ENCODE results near the gene PAM.

PAM gene

DNA sequence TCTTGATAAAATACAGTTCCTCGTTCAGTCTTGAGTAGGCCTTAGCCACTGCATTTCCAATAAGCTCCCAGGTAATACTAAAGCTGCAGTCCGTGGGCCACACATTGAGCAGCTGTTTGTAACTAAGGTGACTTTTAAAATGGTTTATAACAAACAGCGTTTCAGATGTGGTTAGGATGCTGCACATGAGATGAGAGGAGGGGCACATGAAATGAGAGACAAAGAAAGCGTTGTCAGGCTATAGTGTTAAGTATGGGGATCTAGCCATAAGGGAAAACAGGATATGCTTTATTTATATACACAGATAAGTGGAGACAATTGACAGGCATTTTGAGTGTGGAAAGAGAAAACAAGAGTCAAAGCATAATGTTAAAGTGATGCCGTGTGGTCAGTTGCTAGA lies 89.9 kb downstream of the PAM start:
- Histone ChIP-seq H2AFZ (ENCODE audit: low read depth, low read length) (no peak overlapping the region), H3K4me3 (ENCODE audit: low read length) (no peak overlapping the region), H3K9me3 (ENCODE audit: low read length) (no peaks in the 10 kb centered on the region), H3K4me1 (ENCODE audit: insufficient read depth, low read length) (no peaks in the 10 kb centered on the region), H3K36me3 (ENCODE audit: insufficient read depth, low read length) (no peaks in the 10 kb centered on the region), H3K27me3 (ENCODE audit: insufficient read depth, low read length) (no peaks in the 10 kb centered on the region)

DNA sequence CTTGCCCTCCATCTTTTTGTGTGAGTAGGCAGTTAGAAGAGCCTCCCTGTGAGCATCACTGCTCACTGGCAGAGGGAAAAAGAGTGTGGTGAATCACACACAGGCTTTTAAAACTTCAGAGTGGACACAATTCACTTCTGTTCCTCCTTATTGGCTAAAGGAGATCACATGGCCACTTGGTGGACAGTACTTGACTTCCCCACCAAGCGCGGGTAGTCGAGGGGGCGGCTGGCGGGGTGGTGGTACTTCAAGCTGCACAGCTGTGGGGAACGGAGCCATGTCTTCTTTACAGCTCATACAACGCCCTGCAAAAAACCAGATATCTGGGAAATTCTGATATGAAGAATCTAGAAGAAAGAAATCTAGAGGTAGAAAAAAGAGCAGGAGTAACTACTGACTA lies 95.4 kb downstream of the PAM start:
- H2AFZ ChIP-seq (ENCODE audit: low read depth, low read length): no peak overlapping the region
- no peaks in the 10 kb centered on the region for H3K36me3 ChIP-seq (ENCODE audit: insufficient read depth, low read length)
- no peaks in the 10 kb centered on the region for H3K9me3 ChIP-seq (ENCODE audit: low read length)
- no peak overlapping the region for H3K4me3 ChIP-seq (ENCODE audit: low read length)
- H3K27me3 ChIP-seq (ENCODE audit: insufficient read depth, low read length): no peaks in the 10 kb centered on the region
- no peaks in the 10 kb centered on the region for H3K4me1 ChIP-seq (ENCODE audit: insufficient read depth, low read length)

DNA sequence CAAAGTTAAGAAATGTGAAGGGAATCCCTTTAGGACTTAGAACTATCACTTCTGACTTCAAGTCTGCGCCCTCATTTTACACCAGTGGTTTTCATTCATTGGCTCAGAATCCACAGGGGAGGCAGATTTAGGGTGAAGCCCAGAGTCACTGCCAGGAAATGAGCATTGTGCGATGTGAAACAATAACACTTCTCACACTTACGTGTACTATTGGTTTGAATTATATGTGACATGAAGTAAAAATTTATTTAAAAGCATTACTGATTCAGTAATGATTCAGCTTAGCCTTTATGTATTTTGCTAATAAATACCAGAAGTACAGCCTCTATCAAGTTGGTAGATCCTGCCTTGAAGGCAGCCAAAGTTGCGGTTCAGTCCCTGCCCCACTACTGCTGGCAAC lies 98.6 kb downstream of the PAM start:
- H3K36me3 ChIP-seq (ENCODE audit: insufficient read depth, low read length): no peaks in the 10 kb centered on the region
- no peaks in the 10 kb centered on the region for H3K9me3 ChIP-seq (ENCODE audit: low read length)
- H3K4me1 ChIP-seq (ENCODE audit: insufficient read depth, low read length): no peaks in the 10 kb centered on the region
- no peak overlapping the region for H3K4me3 ChIP-seq (ENCODE audit: low read length)
- H3K27me3 ChIP-seq (ENCODE audit: insufficient read depth, low read length): no peaks in the 10 kb centered on the region
- H2AFZ ChIP-seq (ENCODE audit: low read depth, low read length): no peak overlapping the region

DNA sequence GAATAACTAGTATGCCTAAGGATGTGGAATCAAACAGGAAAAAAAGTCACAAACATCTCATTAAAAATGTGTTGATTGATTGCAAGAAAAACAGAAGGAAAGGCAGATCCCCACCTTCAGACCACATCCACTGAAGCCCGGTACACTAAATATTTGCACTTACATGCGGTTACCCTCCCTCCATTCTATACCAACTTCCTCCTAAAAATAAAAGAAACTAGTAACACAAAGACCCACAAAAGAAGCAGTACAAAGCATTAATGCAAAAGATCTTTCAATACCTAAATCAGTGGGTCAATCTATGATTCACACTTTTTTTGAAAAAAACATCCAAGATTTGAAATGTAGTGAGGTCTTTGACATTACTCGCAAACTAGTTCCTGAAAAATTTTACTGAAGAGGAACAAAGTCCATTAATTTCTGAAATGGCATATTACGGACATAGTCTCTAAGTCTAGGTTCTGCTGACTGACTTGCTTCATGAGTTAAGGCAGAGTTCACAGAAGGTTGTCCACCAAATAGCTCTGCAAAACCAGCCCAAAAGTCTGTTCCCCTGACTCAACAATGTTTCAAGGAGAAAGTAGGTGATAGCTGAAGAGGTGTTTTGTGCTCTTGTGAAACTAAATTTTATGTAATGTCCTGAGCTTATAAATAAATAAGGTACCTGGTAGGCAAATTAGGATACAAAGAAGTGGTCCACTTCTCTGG lies 100.7 kb downstream of the PAM start:
- Histone ChIP-seq H2AFZ (ENCODE audit: low read depth, low read length) (no peak overlapping the region), H3K36me3 (ENCODE audit: insufficient read depth, low read length) (no peaks in the 10 kb centered on the region), H3K27me3 (ENCODE audit: insufficient read depth, low read length) (no peaks in the 10 kb centered on the region), H3K4me1 (ENCODE audit: insufficient read depth, low read length) (no peaks in the 10 kb centered on the region), H3K9me3 (ENCODE audit: low read length) (no peaks in the 10 kb centered on the region), H3K4me3 (ENCODE audit: low read length) (no peak overlapping the region)

DNA sequence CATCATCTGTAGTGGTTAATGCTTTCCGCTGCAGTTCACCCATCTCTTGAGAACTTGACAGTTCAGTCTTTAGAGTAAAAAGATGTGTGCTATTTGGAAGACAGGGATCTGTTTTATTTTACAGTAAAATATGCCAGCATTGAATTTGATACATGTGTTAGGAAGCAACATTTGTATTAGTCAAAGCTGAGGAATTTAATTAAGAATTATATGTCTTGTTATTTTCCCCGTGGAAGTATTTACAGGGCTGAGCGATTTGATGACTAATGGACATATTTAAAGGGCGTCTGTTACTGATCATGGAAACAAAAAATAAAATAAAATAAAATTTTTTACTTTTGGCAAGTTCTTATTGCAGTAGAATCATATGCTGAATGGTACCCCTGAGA lies 101.3 kb downstream of the PAM start:
- Histone ChIP-seq H3K4me3 (ENCODE audit: low read length) (no peak overlapping the region), H3K36me3 (ENCODE audit: insufficient read depth, low read length) (no peaks in the 10 kb centered on the region), H2AFZ (ENCODE audit: low read depth, low read length) (no peak overlapping the region), H3K9me3 (ENCODE audit: low read length) (no peaks in the 10 kb centered on the region), H3K4me1 (ENCODE audit: insufficient read depth, low read length) (no peaks in the 10 kb centered on the region), H3K27me3 (ENCODE audit: insufficient read depth, low read length) (no peaks in the 10 kb centered on the region)

DNA sequence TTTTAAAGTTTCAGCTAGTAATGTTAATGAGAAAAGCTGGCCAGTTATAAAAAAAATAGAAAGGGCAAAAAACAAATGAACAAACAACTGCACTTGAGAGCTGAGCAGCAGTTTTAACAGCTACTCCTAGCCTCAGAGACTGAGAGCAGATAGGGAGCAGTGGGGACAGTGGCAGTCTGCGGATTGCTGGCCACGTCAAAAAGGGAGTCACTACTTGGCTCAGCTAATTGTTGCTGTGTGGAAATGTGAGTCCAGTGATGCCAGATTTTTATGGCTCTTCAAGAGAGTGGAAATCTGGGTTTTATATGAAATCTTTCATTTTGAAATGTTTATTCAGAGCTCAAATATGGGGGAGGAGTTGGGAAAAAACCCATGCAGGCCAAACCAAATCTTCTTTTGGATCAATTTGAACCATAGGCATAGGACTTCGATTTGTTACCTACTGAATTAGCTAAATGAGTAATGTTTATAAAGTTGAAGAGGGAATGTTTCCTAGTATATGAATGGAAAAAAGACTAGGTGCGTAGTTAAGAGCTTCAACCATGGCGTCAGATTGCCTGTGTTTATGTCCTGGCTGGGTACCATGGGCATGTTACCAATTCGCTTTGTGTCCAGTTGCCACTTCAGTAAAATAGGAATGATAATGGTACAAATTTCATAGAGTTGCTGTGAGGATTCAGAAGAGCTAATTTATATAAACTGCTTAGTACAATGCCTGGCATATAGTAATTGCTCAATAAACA lies 102.1 kb downstream of the PAM start:
- Histone ChIP-seq H3K4me1 (ENCODE audit: insufficient read depth, low read length) (no peaks in the 10 kb centered on the region), H3K4me3 (ENCODE audit: low read length) (no peak overlapping the region), H3K36me3 (ENCODE audit: insufficient read depth, low read length) (no peaks in the 10 kb centered on the region), H2AFZ (ENCODE audit: low read depth, low read length) (no peak overlapping the region), H3K9me3 (ENCODE audit: low read length) (no peaks in the 10 kb centered on the region), H3K27me3 (ENCODE audit: insufficient read depth, low read length) (no peaks in the 10 kb centered on the region)

DNA sequence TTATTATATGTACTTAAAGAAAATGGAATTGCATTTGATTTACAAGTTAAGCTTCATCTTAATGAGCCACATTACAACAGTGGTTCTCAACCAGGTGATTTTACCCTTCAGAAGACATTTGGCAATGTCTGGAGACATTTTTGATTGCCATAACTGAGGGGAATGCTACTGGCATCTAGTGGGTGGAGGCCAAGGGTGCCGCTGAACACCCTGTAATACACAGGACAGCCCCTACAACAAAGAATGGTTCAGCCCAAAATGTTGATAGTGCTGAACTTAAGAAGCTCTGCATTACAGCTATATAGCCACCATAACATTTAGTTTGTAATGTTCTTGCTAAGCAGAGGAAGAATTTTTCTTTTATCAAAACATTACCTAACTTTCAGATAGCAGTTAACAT lies 103.1 kb downstream of the PAM start:
- Histone ChIP-seq H3K36me3 (ENCODE audit: insufficient read depth, low read length) (no peaks in the 10 kb centered on the region), H3K9me3 (ENCODE audit: low read length) (no peaks in the 10 kb centered on the region), H2AFZ (ENCODE audit: low read depth, low read length) (no peak overlapping the region), H3K4me1 (ENCODE audit: insufficient read depth, low read length) (no peaks in the 10 kb centered on the region), H3K27me3 (ENCODE audit: insufficient read depth, low read length) (no peaks in the 10 kb centered on the region), H3K4me3 (ENCODE audit: low read length) (no peak overlapping the region)

DNA sequence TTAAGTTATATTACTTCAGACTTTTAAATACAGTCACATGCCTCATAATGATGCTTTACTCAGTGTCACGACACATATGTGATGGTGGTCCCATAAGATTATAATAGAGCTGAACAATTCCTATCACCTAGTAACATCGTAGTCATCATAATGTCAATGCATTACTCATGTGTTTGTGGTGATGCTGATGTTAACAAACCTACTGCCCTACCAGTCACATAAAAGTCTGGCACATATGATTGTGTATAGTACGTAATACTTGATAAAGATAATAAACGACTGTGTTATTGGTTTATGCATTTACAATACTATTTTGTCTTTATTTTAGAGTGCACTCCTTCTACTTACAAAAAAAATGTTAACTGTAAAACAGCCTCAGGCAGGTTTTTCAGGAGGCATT lies 103.7 kb downstream of the PAM start:
- no peak overlapping the region for H2AFZ ChIP-seq (ENCODE audit: low read depth, low read length)
- no peaks in the 10 kb centered on the region for H3K27me3 ChIP-seq (ENCODE audit: insufficient read depth, low read length)
- H3K4me1 ChIP-seq (ENCODE audit: insufficient read depth, low read length): no peaks in the 10 kb centered on the region
- no peaks in the 10 kb centered on the region for H3K9me3 ChIP-seq (ENCODE audit: low read length)
- no peak overlapping the region for H3K4me3 ChIP-seq (ENCODE audit: low read length)
- no peaks in the 10 kb centered on the region for H3K36me3 ChIP-seq (ENCODE audit: insufficient read depth, low read length)

DNA sequence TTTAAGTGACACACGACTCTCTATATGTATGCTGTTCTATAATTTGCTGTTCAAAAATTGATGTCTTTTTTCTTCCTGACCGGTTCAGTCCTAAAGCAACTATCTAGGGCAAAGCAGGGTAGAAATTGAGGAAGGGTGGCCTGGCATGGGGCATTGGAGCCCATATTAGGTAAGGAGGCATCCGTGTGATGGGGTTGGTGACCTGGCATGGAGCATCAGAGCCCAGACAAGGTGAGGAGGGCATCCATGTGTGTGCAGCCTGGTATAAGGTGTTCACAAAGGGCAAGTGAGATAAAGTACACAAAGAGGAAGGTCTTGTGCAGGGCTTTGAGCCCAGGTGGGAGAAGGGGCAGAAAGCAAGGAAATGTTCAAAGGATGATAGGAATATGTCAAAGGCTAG lies 104.9 kb downstream of the PAM start:
- no peak overlapping the region for H3K4me3 ChIP-seq (ENCODE audit: low read length)

DNA sequence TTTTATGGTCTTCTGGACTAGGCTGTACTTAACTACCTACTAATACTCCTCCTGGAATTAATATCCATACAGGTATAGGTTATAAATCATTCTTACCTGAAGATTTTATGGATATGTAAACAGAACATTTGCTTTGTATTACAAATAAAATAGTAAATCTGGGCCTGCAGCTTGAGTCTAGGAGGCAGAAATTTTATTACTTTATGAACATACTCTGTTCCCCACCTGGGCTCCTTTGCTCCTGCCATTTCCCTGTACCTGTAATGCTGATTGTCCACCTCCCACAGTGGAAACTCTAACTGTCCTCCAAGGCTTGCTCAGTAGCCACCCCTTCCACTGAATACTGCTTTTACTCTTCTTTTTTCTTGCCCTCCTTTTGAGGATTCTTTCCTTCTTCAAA lies 108.0 kb downstream of the PAM start:
- Histone ChIP-seq H3K4me3 (ENCODE audit: low read length) (no peak overlapping the region), H2AFZ (ENCODE audit: low read depth, low read length) (no peak overlapping the region), H3K27me3 (ENCODE audit: insufficient read depth, low read length) (no peaks in the 10 kb centered on the region), H3K4me1 (ENCODE audit: insufficient read depth, low read length) (peaks cover 27% of the 10 kb centered on the region), H3K36me3 (ENCODE audit: insufficient read depth, low read length) (no peaks in the 10 kb centered on the region), H3K9me3 (ENCODE audit: low read length) (no peaks in the 10 kb centered on the region)

More for the DNA sequence above, 104.9 kb downstream of the PAM start:
- H3K36me3 ChIP-seq (ENCODE audit: insufficient read depth, low read length): no peaks in the 10 kb centered on the region
- no peaks in the 10 kb centered on the region for H3K9me3 ChIP-seq (ENCODE audit: low read length)
- no peak overlapping the region for H2AFZ ChIP-seq (ENCODE audit: low read depth, low read length)
- H3K4me1 ChIP-seq (ENCODE audit: insufficient read depth, low read length): peaks cover 10% of the 10 kb centered on the region
- no peaks in the 10 kb centered on the region for H3K27me3 ChIP-seq (ENCODE audit: insufficient read depth, low read length)

DNA sequence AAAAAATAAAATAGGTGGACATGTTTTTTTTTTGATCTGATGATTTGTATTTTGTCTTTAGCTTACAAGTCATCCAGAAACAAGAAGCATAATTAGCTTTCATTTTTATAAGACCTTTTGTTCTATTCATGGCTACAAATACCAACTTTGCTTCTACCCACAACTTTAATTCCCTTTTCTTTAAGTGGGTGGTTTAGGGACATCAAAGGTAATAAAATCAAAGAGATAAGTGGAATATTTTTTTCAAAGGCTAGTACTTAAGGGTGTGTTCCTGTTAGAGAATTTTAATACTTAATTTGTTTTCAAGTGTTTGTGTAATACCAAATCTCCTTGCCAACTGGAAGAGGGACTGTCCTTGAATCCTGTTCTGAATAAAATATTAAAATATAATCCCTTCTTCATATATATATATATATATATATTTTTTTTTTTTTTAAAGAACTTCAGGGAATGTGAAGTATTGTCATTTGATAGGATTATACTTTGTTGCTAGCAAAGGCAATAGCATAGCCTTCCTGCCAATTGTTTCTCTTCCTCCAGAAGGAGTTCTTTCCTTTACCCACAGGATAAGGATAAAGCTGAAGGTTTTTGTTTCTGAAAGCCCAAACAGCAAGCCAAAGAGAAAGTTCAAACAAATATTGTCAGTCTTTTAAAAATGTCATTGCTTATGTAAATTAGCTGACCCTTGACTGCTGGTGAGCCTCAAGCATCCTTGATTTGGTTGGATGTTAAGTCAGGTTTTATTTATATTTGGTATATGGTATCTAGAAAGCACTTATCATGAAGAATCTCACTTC lies 108.9 kb downstream of the PAM start:
- no peaks in the 10 kb centered on the region for H3K36me3 ChIP-seq (ENCODE audit: insufficient read depth, low read length)
- H3K4me1 ChIP-seq (ENCODE audit: insufficient read depth, low read length): peaks cover 30% of the 10 kb centered on the region
- H2AFZ ChIP-seq (ENCODE audit: low read depth, low read length): no peak overlapping the region
- no peaks in the 10 kb centered on the region for H3K27me3 ChIP-seq (ENCODE audit: insufficient read depth, low read length)
- H3K4me3 ChIP-seq (ENCODE audit: low read length): no peak overlapping the region
- no peaks in the 10 kb centered on the region for H3K9me3 ChIP-seq (ENCODE audit: low read length)

DNA sequence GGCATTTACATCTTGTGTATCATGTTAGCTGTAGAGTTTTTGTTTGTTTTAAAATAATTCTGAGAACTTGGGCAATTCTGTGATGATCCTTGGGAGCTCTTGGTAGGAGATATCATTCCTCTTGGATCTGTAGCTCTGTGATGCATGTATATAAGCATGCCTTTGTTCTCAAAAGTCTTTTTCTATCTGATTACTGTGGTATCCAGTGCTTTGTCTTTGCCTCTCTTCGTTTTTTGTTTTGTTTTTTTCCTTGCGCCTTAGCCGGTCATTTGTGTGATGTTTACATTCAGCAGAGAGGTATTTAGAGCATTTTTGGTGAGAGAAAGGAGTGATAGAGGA lies 110.0 kb downstream of the PAM start:
- no peaks in the 10 kb centered on the region for H3K36me3 ChIP-seq (ENCODE audit: insufficient read depth, low read length)
- H3K4me3 ChIP-seq (ENCODE audit: low read length): peak overlapping the region; percentile 93
- peak overlapping the region; percentile 94 for H2AFZ ChIP-seq (ENCODE audit: low read depth, low read length)
- no peaks in the 10 kb centered on the region for H3K27me3 ChIP-seq (ENCODE audit: insufficient read depth, low read length)
- H3K4me1 ChIP-seq (ENCODE audit: insufficient read depth, low read length): peaks cover 30% of the 10 kb centered on the region
- no peaks in the 10 kb centered on the region for H3K9me3 ChIP-seq (ENCODE audit: low read length)

DNA sequence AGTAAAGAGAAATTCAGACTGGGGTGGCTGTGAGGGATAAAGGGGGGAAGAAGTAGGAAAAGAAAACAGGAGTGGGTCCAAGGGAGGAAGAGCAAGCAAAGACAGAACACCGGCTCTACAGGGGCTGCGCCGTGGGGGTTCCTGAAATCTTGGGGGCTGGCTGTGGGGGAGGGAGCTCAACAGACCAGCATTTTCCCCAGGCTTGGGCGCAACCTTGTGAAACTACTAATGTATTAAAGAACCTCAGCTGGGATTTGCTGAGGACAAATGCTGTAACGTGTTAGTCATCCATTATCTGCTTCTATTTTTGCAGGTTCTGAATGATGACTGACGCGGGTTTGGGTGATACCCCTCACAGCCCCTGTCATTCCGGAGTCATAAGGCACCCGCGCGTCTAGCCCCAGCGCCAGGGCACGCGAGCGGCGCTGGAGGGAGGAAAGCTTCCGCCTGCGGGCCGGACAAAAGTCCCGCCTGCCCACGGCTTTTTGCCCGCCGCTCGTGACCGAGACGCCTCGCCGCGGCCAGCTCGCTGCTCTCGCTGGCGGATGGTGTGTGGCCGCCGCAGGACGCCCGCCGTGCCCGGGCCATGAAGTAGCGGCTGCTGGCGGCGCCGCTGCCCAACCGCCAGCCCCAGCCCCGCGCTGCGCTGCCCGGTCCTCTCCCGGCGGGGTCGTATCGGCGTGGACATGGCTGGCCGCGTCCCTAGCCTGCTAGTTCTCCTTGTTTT lies 110.6 kb downstream of the PAM start:
- Histone ChIP-seq H3K36me3 (ENCODE audit: insufficient read depth, low read length) (no peaks in the 10 kb centered on the region), H3K9me3 (ENCODE audit: low read length) (no peaks in the 10 kb centered on the region), H2AFZ (ENCODE audit: low read depth, low read length) (peak overlapping the region; percentile 94), H3K4me1 (ENCODE audit: insufficient read depth, low read length) (peaks cover 30% of the 10 kb centered on the region), H3K27me3 (ENCODE audit: insufficient read depth, low read length) (no peaks in the 10 kb centered on the region), H3K4me3 (ENCODE audit: low read length) (peak overlapping the region; percentile 93)
